Prostate gland (tissue), 2 donors: Measurements from ENCODE around the gene BEAN1.

ENCODE experiments used
- POLR2A ChIP-seq: fragments of 450-650 bp; IDR thresholded peaks from one replicate; pipeline ENCODE4 v1.6.1; 2016; ENCODE audit warnings: antibody characterized with exemption, mild to moderate bottlenecking
- POLR2AphosphoS5 ChIP-seq: sonication (generic); formaldehyde crosslinking; IDR thresholded peaks from one replicate; pipeline ENCODE4 v1.6.1; 2017; ENCODE audit warnings: antibody characterized with exemption
- TF ChIP-seq, protein P1 (sequence below), 4 experiments: fragments of 200-600 bp in 2 of 4; fragments of 450-650 bp in 2 of 4; sonication (generic) in 2 of 4; IDR thresholded peaks; 1 replicate in 3 of 4; 2 replicates in 1 of 4; pipeline ENCODE4 v1.5.1; 2016 to 2019; ENCODE audit warnings: antibody characterized with exemption in 4 of 4, mild to moderate bottlenecking in 2 of 4, moderate library complexity in 2 of 4

DNA sequence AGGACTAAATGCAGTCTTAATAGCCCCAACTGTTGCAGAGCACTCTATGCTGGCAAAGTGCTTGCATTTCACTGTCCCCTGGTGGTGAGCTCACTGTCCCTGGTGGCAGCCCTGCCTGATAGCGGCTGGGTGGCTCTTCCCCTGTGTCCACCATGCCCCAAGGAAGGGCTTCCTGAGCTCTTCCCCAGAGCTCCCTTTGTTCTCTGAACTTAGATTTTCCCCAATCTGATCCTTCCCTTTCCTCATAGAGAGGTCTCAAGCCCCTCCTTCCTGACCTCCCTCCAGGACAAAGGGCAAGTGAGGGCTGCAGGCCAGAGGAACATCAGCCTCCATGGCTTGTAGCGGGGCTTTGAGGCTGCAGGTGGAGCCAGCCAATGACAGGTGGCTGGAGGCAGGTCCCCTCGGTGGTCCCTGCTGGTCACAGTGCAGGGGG, 17.0 kb downstream of the BEAN1 start:
- TF ChIP-seq, protein P1, sequence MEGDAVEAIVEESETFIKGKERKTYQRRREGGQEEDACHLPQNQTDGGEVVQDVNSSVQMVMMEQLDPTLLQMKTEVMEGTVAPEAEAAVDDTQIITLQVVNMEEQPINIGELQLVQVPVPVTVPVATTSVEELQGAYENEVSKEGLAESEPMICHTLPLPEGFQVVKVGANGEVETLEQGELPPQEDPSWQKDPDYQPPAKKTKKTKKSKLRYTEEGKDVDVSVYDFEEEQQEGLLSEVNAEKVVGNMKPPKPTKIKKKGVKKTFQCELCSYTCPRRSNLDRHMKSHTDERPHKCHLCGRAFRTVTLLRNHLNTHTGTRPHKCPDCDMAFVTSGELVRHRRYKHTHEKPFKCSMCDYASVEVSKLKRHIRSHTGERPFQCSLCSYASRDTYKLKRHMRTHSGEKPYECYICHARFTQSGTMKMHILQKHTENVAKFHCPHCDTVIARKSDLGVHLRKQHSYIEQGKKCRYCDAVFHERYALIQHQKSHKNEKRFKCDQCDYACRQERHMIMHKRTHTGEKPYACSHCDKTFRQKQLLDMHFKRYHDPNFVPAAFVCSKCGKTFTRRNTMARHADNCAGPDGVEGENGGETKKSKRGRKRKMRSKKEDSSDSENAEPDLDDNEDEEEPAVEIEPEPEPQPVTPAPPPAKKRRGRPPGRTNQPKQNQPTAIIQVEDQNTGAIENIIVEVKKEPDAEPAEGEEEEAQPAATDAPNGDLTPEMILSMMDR (IDR thresholded peaks at IDR 0.05): no peak
- TF ChIP-seq POLR2A (no peak), POLR2AphosphoS5 (no peak)
